PC-3 (cell line): ENCODE results near the gene UBE2Q2.

Experiments used
- CTCF ChIP-seq: fragments of 300-600 bp; sonication (generic); conservative IDR thresholded peaks from 2 replicates; pipeline ENCODE4 v1.5.1; 2017; ENCODE audit warnings: antibody characterized with exemption, low read depth, mild to moderate bottlenecking, low read length
- EZH2 ChIP-seq: fragments of 300-600 bp; sonication (generic); IDR thresholded peaks from one replicate; pipeline ENCODE4 v1.6.1; 2017; ENCODE audit warnings: antibody characterized with exemption, mild to moderate bottlenecking, low read length; ENCODE audit not compliant: unreplicated experiment

GRCh38 chr15:75942464-75942863, 99.2 kb downstream of the UBE2Q2 start:
- TF ChIP-seq CTCF (no peak), EZH2 (no peak)
